WTC11 (cell line): ENCODE results near the gene RYR2.

Experiments
- CREB1 ChIP-seq: sonication (generic); formaldehyde crosslinking; IDR thresholded peaks from 2 replicates; pipeline ENCODE4 v1.8.0; 2023; ENCODE audit warnings: mild to moderate bottlenecking, missing genetic modification reagents
- CTCF ChIP-seq: fragments of 200-600 bp; IDR thresholded peaks from 2 replicates; pipeline ENCODE4 v1.8.0; 2022; ENCODE audit warnings: antibody characterized with exemption
- E2F1 ChIP-seq: sonication (generic); formaldehyde crosslinking; IDR thresholded peaks from 2 replicates; pipeline ENCODE4 v1.8.0; 2022; ENCODE audit warnings: mild to moderate bottlenecking, missing genetic modification reagents
- NFYB ChIP-seq: sonication (generic); formaldehyde crosslinking; conservative IDR thresholded peaks from 2 replicates; pipeline ENCODE4 v1.8.0; 2022; ENCODE audit warnings: low read depth, missing genetic modification reagents

- TF ChIP-seq CTCF: no peak
- no peak for TF ChIP-seq CREB1
- no peak for TF ChIP-seq NFYB
- no peak for TF ChIP-seq E2F1 (CRISPR knock-in tag)
Observed at GRCh38 chr1:237074371-237075117, 32.6 kb downstream of the RYR2 start.
